WERI-Rb-1 (cell line): ENCODE data around the gene EPHA5.
A peak's percentile ranks its signal among the peaks of the same experiment; 100 is the strongest.

Source experiments
- DNase-seq: peaks from one replicate; pipeline ENCODE4 v3.0.0-alpha.2; 2020
- H3K27ac ChIP-seq: fragments of 250-450 bp; sonication (Bioruptor Pico); 2 replicates; pipeline ENCODE4 v1.5.1; 2020; ENCODE audit warnings: mild to moderate bottlenecking, moderate library complexity
- H3K27me3 ChIP-seq: fragments of 250-450 bp; sonication (Bioruptor Pico); 2 replicates; pipeline ENCODE4 v1.5.1; 2021; ENCODE audit warnings: mild to moderate bottlenecking, low read depth, moderate library complexity; ENCODE audit not compliant: insufficient read depth, severe bottlenecking
- H3K36me3 ChIP-seq: fragments of 250-450 bp; sonication (Bioruptor Pico); 2 replicates; pipeline ENCODE4 v1.5.1; 2020; ENCODE audit warnings: mild to moderate bottlenecking, moderate library complexity
- H3K4me3 ChIP-seq: 2 replicates; pipeline ENCODE4 v1.5.1; 2011; ENCODE audit warnings: low read depth, mild to moderate bottlenecking, control low read depth, low read length
- H3K9me3 ChIP-seq: fragments of 250-450 bp; sonication (Bioruptor Pico); 2 replicates; pipeline ENCODE4 v1.5.1; 2021; ENCODE audit warnings: mild to moderate bottlenecking, moderate library complexity; ENCODE audit not compliant: severe bottlenecking
- CTCF ChIP-seq: IDR thresholded peaks from 2 replicates; pipeline ENCODE4 v1.5.1; 2011; ENCODE audit warnings: low read depth, mild to moderate bottlenecking, control low read depth, inconsistent platforms, low read length

The EPHA5 gene

GRCh38 chr4:65670331-65671031 lies at the start of gene EPHA5:
TSS of gene EPHA5 (minus strand) at chr4:65670489. CDS start at chr4:65669742, 747 bp downstream.
- Histone ChIP-seq H3K27ac (no peak within 1 kb of the TSS), H3K36me3 (no peaks in the 10 kb centered on the region), H3K9me3 (no peaks in the 10 kb centered on the region), H3K4me3 (peak within 1 kb of the TSS; percentile 64), H3K27me3 (no peaks in the 10 kb centered on the region)
- peak; percentile 92 for DNase-seq
- peak; percentile 45 for TF ChIP-seq CTCF

GRCh38 chr4:65719635-65720034 lies 49.3 kb upstream of the EPHA5 start:
- H3K27me3 ChIP-seq, result no peaks in the 10 kb centered on the region
- H3K36me3 ChIP-seq, result no peaks in the 10 kb centered on the region
- TF ChIP-seq CTCF, result no peak
- H3K9me3 ChIP-seq, result no peaks in the 10 kb centered on the region
- DNase-seq, result no peak
- no peak overlapping the region for H3K4me3 ChIP-seq
- H3K27ac ChIP-seq, result no peak overlapping the region

GRCh38 chr4:65698631-65699030 lies 28.3 kb upstream of the EPHA5 start:
- H3K27me3 ChIP-seq, result no peaks in the 10 kb centered on the region
- H3K9me3 ChIP-seq, result no peaks in the 10 kb centered on the region
- no peak for DNase-seq
- no peak overlapping the region for H3K4me3 ChIP-seq
- H3K36me3 ChIP-seq, result no peaks in the 10 kb centered on the region
- no peak overlapping the region for H3K27ac ChIP-seq
- no peak for TF ChIP-seq CTCF

GRCh38 chr4:65696436-65696835 lies 26.1 kb upstream of the EPHA5 start:
- Histone ChIP-seq H3K27me3 (no peaks in the 10 kb centered on the region), H3K9me3 (no peaks in the 10 kb centered on the region), H3K4me3 (no peak overlapping the region), H3K36me3 (no peaks in the 10 kb centered on the region), H3K27ac (no peak overlapping the region)
- no peak for DNase-seq
- no peak for TF ChIP-seq CTCF

GRCh38 chr4:65671372-65671771 lies 1.1 kb upstream of the EPHA5 start:
- H3K27me3 ChIP-seq, result no peaks in the 10 kb centered on the region
- no peak for TF ChIP-seq CTCF
- no peaks in the 10 kb centered on the region for H3K36me3 ChIP-seq
- no peaks in the 10 kb centered on the region for H3K9me3 ChIP-seq
- H3K27ac ChIP-seq, result no peak overlapping the region
- DNase-seq, result no peak
- no peak overlapping the region for H3K4me3 ChIP-seq

- TF ChIP-seq CTCF, result no peak
- H3K9me3 ChIP-seq, result no peaks in the 10 kb centered on the region
- no peak for DNase-seq
- peak overlapping the region; percentile 64 for H3K4me3 ChIP-seq
- no peaks in the 10 kb centered on the region for H3K36me3 ChIP-seq
- no peak overlapping the region for H3K27ac ChIP-seq
- no peaks in the 10 kb centered on the region for H3K27me3 ChIP-seq
These were observed 314 bp downstream of the EPHA5 start for GRCh38 chr4:65670020-65670330.
